GM21619 (cell line): ENCODE results near the gene ZNF23.

Experiments used
- ATAC-seq: cut with Tn5 transposase; IDR thresholded peaks from one replicate; pipeline ENCODE4 v1.9.1; 2021; ENCODE audit not compliant: unreplicated experiment

The ZNF23 gene

GRCh38 chr16:71472051-71472450 lies 10.0 kb upstream of the ZNF23 start:
- ATAC-seq, result no peak

GRCh38 chr16:71467810-71468209 lies 5.8 kb upstream of the ZNF23 start:
- no peak for ATAC-seq

- no peak for ATAC-seq
These were observed 2.2 kb upstream of the ZNF23 start for GRCh38 chr16:71464231-71464630.

- ATAC-seq, result no peak
These were observed 1.1 kb downstream of the ZNF23 start for GRCh38 chr16:71460941-71461340.

- ATAC-seq, result no peak
These were observed 1.8 kb downstream of the ZNF23 start for GRCh38 chr16:71460236-71460635.

GRCh38 chr16:71459510-71459909 lies 2.5 kb downstream of the ZNF23 start:
- no peak for ATAC-seq

GRCh38 chr16:71456801-71457200 lies 5.2 kb downstream of the ZNF23 start:
- no peak for ATAC-seq

GRCh38 chr16:71453036-71453435 lies 9.0 kb downstream of the ZNF23 start:
- no peak for ATAC-seq

- no peak for ATAC-seq
These were observed 13.0 kb downstream of the ZNF23 start for GRCh38 chr16:71449020-71449419.

GRCh38 chr16:71448274-71448866 lies 13.7 kb downstream of the ZNF23 start:
- ATAC-seq, result no peak

GRCh38 chr16:71443714-71444113 lies 18.3 kb downstream of the ZNF23 start:
- no peak for ATAC-seq

GRCh38 chr16:71442051-71442440 lies 20.0 kb downstream of the ZNF23 start, which contains the start of gene TLE7:
Gene TLE7, minus strand, starts transcription at chr16:71442054. Its CDS starts 8,730 bp downstream, at chr16:71433324.
- no peak for ATAC-seq

- no peak for ATAC-seq
These were observed 20.5 kb downstream of the ZNF23 start for GRCh38 chr16:71441348-71442050.

GRCh38 chr16:71440669-71441347 lies 21.2 kb downstream of the ZNF23 start:
- no peak for ATAC-seq

- no peak for ATAC-seq
These were observed 22.5 kb downstream of the ZNF23 start for GRCh38 chr16:71439523-71439922.

GRCh38 chr16:71436473-71436872 lies 25.6 kb downstream of the ZNF23 start:
- no peak for ATAC-seq

GRCh38 chr16:71432906-71433305 lies 29.1 kb downstream of the ZNF23 start:
- ATAC-seq, result no peak

GRCh38 chr16:71431991-71432390 lies 30.1 kb downstream of the ZNF23 start:
- ATAC-seq, result no peak

GRCh38 chr16:71431176-71431575 lies 30.9 kb downstream of the ZNF23 start:
- ATAC-seq, result no peak

- ATAC-seq, result no peak
These were observed 31.3 kb downstream of the ZNF23 start for GRCh38 chr16:71430744-71431143.

- no peak for ATAC-seq
These were observed 32.5 kb downstream of the ZNF23 start for GRCh38 chr16:71429581-71429980.

- no peak for ATAC-seq
These were observed 33.2 kb downstream of the ZNF23 start for GRCh38 chr16:71428883-71429282.
